ENCODE results near the gene GRK4. TPM values are rescaled to one million over a fixed set of nuclear protein-coding genes. Genes with fewer than 3 reads are reported as not detected.

Gene GRK4
- total and polyA plus RNA-seq, 2 of the 4 experiments (the other 2 are of a cell fraction): 1.6 to 2.2 TPM

DNA sequence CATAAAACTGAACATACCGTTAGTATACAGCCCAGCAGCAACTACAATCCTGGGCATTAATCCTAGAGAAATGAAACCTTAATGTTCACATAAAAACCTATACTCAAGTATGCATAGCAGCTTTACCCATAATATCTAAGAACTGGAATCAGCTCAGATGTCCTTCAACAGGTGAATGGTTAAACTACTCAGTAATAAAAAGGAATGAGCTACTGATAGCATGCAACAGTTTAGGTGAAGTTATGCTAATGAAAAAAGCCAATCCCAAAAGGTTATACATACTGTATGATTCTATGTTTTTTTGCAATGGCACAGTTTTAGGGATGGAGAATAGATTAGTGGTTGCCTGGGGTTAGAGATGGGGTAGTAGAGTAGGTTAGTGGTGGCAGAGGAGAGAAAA lies 120.4 kb downstream of the GRK4 start:
- Histone ChIP-seq H2BK120ac (ENCODE audit: low read depth, low read length) (no peak overlapping the region), H3K9me3 (ENCODE audit: control insufficient read depth, insufficient read depth, low read length) (no peaks in the 10 kb centered on the region), H2AFZ (replicated peaks; ENCODE audit: low read length, poor library complexity) (no peak overlapping the region), H4K91ac (ENCODE audit: insufficient read depth, low read depth, low read length) (no peak overlapping the region), H3K4me3 (ENCODE audit: insufficient read depth, low read depth, low read length) (no peak overlapping the region), H2BK15ac (ENCODE audit: low read depth, low read length) (no peak overlapping the region), H3K4me1 (ENCODE audit: control insufficient read depth, insufficient read depth, low read length) (no peaks in the 10 kb centered on the region), H3K23ac (ENCODE audit: low read depth, low read length) (no peak overlapping the region), H3K14ac (replicated peaks; ENCODE audit: low read depth, low read length) (no peak overlapping the region), H2BK5ac (ENCODE audit: low read depth, low read length, poor library complexity, severe bottlenecking) (no peak overlapping the region), H3K27ac (ENCODE audit: insufficient read depth, low read length) (no peak overlapping the region), H3K56ac (ENCODE audit: extremely low read depth, insufficient read depth, low read length) (no peak overlapping the region), H3K79me1 (ENCODE audit: low read depth in 1 of 2, low read length in 2 of 2) (peaks cover 38 to 68% of the 10 kb centered on the region in 2 experiments), H4K5ac (ENCODE audit: low read depth, low read length) (no peak overlapping the region), H2BK20ac (ENCODE audit: low read depth, low read length) (no peak overlapping the region), H3K4ac (ENCODE audit: low read depth, low read length) (no peak overlapping the region), H3K4me2 (ENCODE audit: low read depth, low read length) (no peak overlapping the region), H3K9ac (ENCODE audit: low read depth, low read length) (no peak overlapping the region), H4K8ac (ENCODE audit: low read depth in 2 of 2, low read length in 2 of 2) (no peak overlapping the region), H2AK5ac (ENCODE audit: low read depth, low read length) (no peak overlapping the region), H3K36me3 (ENCODE audit: control insufficient read depth, insufficient read depth, low read length) (peaks cover 2% of the 10 kb centered on the region), H3K18ac (ENCODE audit: low read depth, low read length) (no peak overlapping the region), H3K9me1 (ENCODE audit: insufficient read depth, low read length) (peaks cover 16% of the 10 kb centered on the region), H3K27me3 (ENCODE audit: control insufficient read depth, insufficient read depth, low read length) (no peaks in the 10 kb centered on the region), H4K20me1 (ENCODE audit: insufficient read depth, low read length) (peaks cover 45% of the 10 kb centered on the region), H2AK9ac (replicated peaks; ENCODE audit: low read depth, low read length, poor library complexity) (no peak overlapping the region)
- ATAC-seq (ENCODE audit: low read depth): no peak
- DNase-seq: no peak
- BruUV-seq (replicated peaks): no TSS peak
- POLR2A ChIA-PET (ENCODE audit: unreplicated experiment): no interaction called here
- intact Hi-C loops (cut with micrococcal nuclease): no loop called here
- CTCF ChIA-PET: no interaction called here
- dilution Hi-C loops (cut with HindIII; ENCODE audit: low sequenced_read_pairs, unreplicated experiment): no loop called here
- no CpG with 5 or more reads among the region's 1 CpG for WGBS, 2 experiments (ENCODE audit: extremely low coverage in 2 of 2, insufficient read length in 1 of 2)
- in situ Hi-C loops (cut with MboI; ENCODE audit: low sequenced_read_pairs): no loop called here
- no peak for TF ChIP-seq MAZ (IDR thresholded peaks at IDR 0.05; ENCODE audit: borderline replicate concordance, low read depth, low read length)
- no peak for TF ChIP-seq RCOR1 (IDR thresholded peaks at IDR 0.05; ENCODE audit: insufficient replicate concordance, low read length)
- TF ChIP-seq, protein P1, sequence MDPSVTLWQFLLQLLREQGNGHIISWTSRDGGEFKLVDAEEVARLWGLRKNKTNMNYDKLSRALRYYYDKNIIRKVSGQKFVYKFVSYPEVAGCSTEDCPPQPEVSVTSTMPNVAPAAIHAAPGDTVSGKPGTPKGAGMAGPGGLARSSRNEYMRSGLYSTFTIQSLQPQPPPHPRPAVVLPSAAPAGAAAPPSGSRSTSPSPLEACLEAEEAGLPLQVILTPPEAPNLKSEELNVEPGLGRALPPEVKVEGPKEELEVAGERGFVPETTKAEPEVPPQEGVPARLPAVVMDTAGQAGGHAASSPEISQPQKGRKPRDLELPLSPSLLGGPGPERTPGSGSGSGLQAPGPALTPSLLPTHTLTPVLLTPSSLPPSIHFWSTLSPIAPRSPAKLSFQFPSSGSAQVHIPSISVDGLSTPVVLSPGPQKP (IDR thresholded peaks at IDR 0.05; ENCODE audit: borderline replicate concordance, low read depth, low read length): no peak
- TF ChIP-seq FOS (IDR thresholded peaks at IDR 0.05; ENCODE audit: low read depth, low read length): no peak
- no peak for TF ChIP-seq CHD1 (IDR thresholded peaks at IDR 0.05; ENCODE audit: low read depth, low read length)
- TF ChIP-seq MXI1 (IDR thresholded peaks at IDR 0.05; ENCODE audit: borderline replicate concordance, low read depth, low read length): no peak
- TF ChIP-seq, protein P2, sequence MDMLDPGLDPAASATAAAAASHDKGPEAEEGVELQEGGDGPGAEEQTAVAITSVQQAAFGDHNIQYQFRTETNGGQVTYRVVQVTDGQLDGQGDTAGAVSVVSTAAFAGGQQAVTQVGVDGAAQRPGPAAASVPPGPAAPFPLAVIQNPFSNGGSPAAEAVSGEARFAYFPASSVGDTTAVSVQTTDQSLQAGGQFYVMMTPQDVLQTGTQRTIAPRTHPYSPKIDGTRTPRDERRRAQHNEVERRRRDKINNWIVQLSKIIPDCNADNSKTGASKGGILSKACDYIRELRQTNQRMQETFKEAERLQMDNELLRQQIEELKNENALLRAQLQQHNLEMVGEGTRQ (IDR thresholded peaks at IDR 0.05; ENCODE audit: low read depth, low read length): no peak
